Measurements from ENCODE around the gene TMEM91. TPM values are rescaled to one million over a fixed set of nuclear protein-coding genes. Genes with fewer than 3 reads are reported as not detected.

The TMEM91 gene
- total RNA-seq, 1 donor, result 6.2 TPM

DNA sequence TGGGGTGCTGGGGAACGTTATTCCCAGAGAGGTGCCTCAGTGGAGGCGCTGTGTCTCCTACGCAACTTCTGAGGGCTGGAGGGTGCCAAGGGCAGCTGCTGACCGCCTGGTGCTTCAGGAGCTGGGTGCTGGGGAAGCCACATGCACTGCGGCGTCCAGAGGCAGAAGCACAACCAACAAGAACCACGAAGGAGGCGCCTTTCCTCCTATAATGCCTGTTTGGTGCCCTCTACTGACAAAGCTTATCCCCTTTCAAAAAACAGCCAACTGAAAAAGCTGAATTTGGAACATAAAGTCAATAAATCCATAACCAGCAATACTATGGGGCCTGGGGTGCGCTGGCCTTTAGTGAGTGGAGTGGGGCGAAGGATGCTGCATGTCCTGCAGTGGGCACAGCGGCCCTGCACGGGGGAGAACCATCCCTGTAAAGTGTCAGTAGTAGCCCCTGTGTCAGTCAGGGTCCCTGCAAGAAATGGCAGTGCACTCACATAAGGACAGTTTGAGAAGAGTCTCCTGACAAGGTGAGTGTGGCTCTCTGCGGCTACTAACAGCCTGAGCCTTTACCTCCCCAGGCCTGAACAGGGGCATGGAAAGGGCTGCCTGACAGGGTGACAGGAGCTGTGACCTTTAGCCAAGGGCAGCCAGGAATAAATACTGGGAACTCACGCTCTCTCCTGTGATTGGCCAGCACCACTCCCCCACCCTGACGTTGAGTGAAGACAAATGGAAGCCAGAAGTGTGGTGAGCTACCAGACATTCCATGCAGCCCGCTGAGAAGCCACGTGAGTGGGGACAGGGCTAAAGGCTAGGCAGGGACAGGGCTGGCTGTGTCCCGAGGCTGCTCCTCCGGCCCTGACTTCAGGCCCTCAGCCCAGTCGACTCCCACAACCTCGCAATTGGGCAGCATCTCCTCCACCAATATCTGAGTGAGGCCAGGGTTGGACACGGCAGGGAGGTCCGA is 55.4 kb downstream of the TMEM91 start:
- Histone ChIP-seq H3K4me3 (ENCODE audit: insufficient read depth, low read length) (no peak overlapping the region), H4K20me1 (ENCODE audit: insufficient read depth, low read length) (peaks cover 7% of the 10 kb centered on the region), H3K36me3 (ENCODE audit: insufficient read depth, low read length) (peaks cover 15% of the 10 kb centered on the region), H3K9me3 (ENCODE audit: low read depth, low read length) (no peaks in the 10 kb centered on the region), H3K4me2 (ENCODE audit: insufficient read depth, low read length) (no peak overlapping the region), H3K4me1 (ENCODE audit: insufficient read depth, low read length) (peaks cover 4% of the 10 kb centered on the region), H2AFZ (ENCODE audit: low read length) (no peak overlapping the region), H3K27me3 (ENCODE audit: insufficient read depth, low read length) (no peaks in the 10 kb centered on the region), H3K79me2 (ENCODE audit: insufficient read depth, low read length) (no peaks in the 10 kb centered on the region), H3K27ac (ENCODE audit: low read depth, low read length) (no peak overlapping the region)
- peak; percentile 90 for DNase-seq (ENCODE audit: insufficient read length, low spot score, missing footprints)
- TF ChIP-seq, protein P1, sequence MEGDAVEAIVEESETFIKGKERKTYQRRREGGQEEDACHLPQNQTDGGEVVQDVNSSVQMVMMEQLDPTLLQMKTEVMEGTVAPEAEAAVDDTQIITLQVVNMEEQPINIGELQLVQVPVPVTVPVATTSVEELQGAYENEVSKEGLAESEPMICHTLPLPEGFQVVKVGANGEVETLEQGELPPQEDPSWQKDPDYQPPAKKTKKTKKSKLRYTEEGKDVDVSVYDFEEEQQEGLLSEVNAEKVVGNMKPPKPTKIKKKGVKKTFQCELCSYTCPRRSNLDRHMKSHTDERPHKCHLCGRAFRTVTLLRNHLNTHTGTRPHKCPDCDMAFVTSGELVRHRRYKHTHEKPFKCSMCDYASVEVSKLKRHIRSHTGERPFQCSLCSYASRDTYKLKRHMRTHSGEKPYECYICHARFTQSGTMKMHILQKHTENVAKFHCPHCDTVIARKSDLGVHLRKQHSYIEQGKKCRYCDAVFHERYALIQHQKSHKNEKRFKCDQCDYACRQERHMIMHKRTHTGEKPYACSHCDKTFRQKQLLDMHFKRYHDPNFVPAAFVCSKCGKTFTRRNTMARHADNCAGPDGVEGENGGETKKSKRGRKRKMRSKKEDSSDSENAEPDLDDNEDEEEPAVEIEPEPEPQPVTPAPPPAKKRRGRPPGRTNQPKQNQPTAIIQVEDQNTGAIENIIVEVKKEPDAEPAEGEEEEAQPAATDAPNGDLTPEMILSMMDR (IDR thresholded peaks at IDR 0.05; ENCODE audit: extremely low read depth, low read depth, low read length), result peak; percentile 43

DNA sequence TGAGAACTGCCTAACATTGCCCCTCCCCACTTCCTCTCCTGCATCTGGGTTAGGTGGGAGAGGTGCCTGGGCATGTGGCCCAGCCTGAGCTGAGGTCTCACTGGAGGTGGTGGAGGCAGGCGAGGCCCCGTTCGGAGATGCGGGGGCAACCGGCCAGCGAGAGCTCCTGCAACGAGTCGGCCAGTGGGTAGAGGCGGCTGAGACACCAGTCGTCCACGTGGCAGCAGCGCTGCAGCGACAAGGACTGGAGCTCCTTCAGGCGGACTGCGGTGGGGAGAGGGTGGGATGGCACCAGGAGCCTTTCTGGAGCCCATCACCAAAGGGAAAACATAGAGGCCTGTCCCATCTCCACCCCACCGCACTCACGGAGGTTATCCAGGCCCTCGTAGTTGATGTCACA is 56.8 kb downstream of the TMEM91 start:
- TF ChIP-seq, protein P1 (IDR thresholded peaks at IDR 0.05; ENCODE audit: extremely low read depth, low read depth, low read length), result no peak
- H3K4me1 ChIP-seq (ENCODE audit: insufficient read depth, low read length), result no peaks in the 10 kb centered on the region
- no peaks in the 10 kb centered on the region for H3K9me3 ChIP-seq (ENCODE audit: low read depth, low read length)
- no peaks in the 10 kb centered on the region for H3K27me3 ChIP-seq (ENCODE audit: insufficient read depth, low read length)
- H2AFZ ChIP-seq (ENCODE audit: low read length), result no peak overlapping the region
- no peak overlapping the region for H3K4me2 ChIP-seq (ENCODE audit: insufficient read depth, low read length)
- peaks cover 20% of the 10 kb centered on the region for H3K36me3 ChIP-seq (ENCODE audit: insufficient read depth, low read length)
- no peak overlapping the region for H3K4me3 ChIP-seq (ENCODE audit: insufficient read depth, low read length)
- peaks cover 7% of the 10 kb centered on the region for H4K20me1 ChIP-seq (ENCODE audit: insufficient read depth, low read length)
- peak; percentile 62 for DNase-seq (ENCODE audit: insufficient read length, low spot score, missing footprints)
- H3K79me2 ChIP-seq (ENCODE audit: insufficient read depth, low read length), result peaks cover 3% of the 10 kb centered on the region
- no peak overlapping the region for H3K27ac ChIP-seq (ENCODE audit: low read depth, low read length)

Other genes with a start within 250 kb of the TMEM91 start
- gene CYP2S1, start 183.3 kb upstream of the TMEM91 start, total RNA-seq, result not detected in 2 replicates
- gene AXL, start 157.3 kb upstream of the TMEM91 start, total RNA-seq, result 355 and 368 TPM in 2 replicates
- gene HNRNPUL1, start 112.2 kb upstream of the TMEM91 start, total RNA-seq, result 113 and 114 TPM in 2 replicates
- 9.0 and 11.2 TPM in 2 replicates for gene CCDC97, start 66.4 kb upstream of the TMEM91 start, total RNA-seq
- 17.4 and 21.2 TPM in 2 replicates for gene TGFB1, start 22.6 kb upstream of the TMEM91 start, total RNA-seq
- 5.6 and 6.5 TPM in 2 replicates for gene B9D2, start 12.4 kb upstream of the TMEM91 start, total RNA-seq
- gene EXOSC5, start 20.8 kb downstream of the TMEM91 start, total RNA-seq, result 13.3 and 14.5 TPM in 2 replicates
- 33.9 and 37.3 TPM in 2 replicates for gene BCKDHA, start 21.3 kb downstream of the TMEM91 start, total RNA-seq
- gene B3GNT8, start 50.8 kb downstream of the TMEM91 start, total RNA-seq, result 0.59 and 0.72 TPM in 2 replicates
- gene DMAC2, start 63.4 kb downstream of the TMEM91 start, total RNA-seq, result 27.4 and 30.0 TPM in 2 replicates
- gene ERICH4, start 66.6 kb downstream of the TMEM91 start, total RNA-seq, result not detected in 2 replicates
- not detected in 2 replicates for gene CEACAM21, start 199.6 kb downstream of the TMEM91 start, total RNA-seq